OCI-LY3 (cell line): Measurements from ENCODE around the gene CISD1.

ENCODE experiments used
- H2AFZ ChIP-seq: fragments of 200-600, 300-600 bp; shearing (Covaris generic); 2 replicates; pipeline ENCODE4 v1.6.0; 2014; ENCODE audit warnings: antibody characterized with exemption, low read depth, low read length
- H3K27ac ChIP-seq: fragments of 200-600, 300-600 bp; sonication (generic); 2 replicates; pipeline ENCODE4 v1.5.1; 2014; ENCODE audit warnings: mild to moderate bottlenecking, low read length, moderate library complexity, mixed read lengths
- H3K27me3 ChIP-seq: fragments of 200-600, 300-600 bp; sonication (generic); 2 replicates; pipeline ENCODE4 v1.6.1; 2014; ENCODE audit warnings: low read depth, low read length, mixed read lengths
- H3K36me3 ChIP-seq: fragments of 200-600, 300-600 bp; sonication (generic); replicated peaks from 2 replicates; pipeline ENCODE3; 2014; ENCODE audit warnings: low read depth, low read length, mixed read lengths
- H3K4me1 ChIP-seq: fragments of 300-600, 200-600 bp; sonication (generic); 2 replicates; pipeline ENCODE4 v1.6.1; 2014; ENCODE audit warnings: low read length, mixed read lengths
- H3K4me2 ChIP-seq: fragments of 200-600, 300-600 bp; sonication (generic); 2 replicates; pipeline ENCODE4 v1.6.1; 2014; ENCODE audit warnings: low read length, mixed read lengths
- H3K4me3 ChIP-seq: fragments of 300-600, 200-600 bp; sonication (generic); 2 replicates; pipeline ENCODE4 v1.5.1; 2014; ENCODE audit warnings: antibody characterized with exemption, mild to moderate bottlenecking, low read length, moderate library complexity
- H3K79me2 ChIP-seq: fragments of 300-600, 200-600 bp; shearing (Covaris generic); 2 replicates; pipeline ENCODE4 v1.6.1; 2014; ENCODE audit warnings: mild to moderate bottlenecking, low read length, mixed read lengths
- H3K9ac ChIP-seq: fragments of 300-600, 200-600 bp; shearing (Covaris generic); 2 replicates; pipeline ENCODE4 v1.6.0; 2014; ENCODE audit warnings: mild to moderate bottlenecking, low read length, moderate library complexity
- H3K9me3 ChIP-seq: fragments of 200-600, 300-600 bp; shearing (Covaris generic); 2 replicates; pipeline ENCODE4 v1.6.1; 2014; ENCODE audit warnings: low read length, mixed read lengths; ENCODE audit not compliant: insufficient read depth
- H4K20me1 ChIP-seq: fragments of 200-600, 300-600 bp; sonication (generic); 2 replicates; pipeline ENCODE4 v1.6.1; 2016; ENCODE audit warnings: low read length, mixed read lengths; ENCODE audit not compliant: insufficient read depth
- EZH2phosphoT487 ChIP-seq: fragments of 200-600 bp; shearing (Covaris generic); IDR thresholded peaks from 2 replicates; pipeline ENCODE4 v1.6.1; 2018; ENCODE audit warnings: antibody characterized with exemption, mixed run types, low read depth
- TF ChIP-seq, protein P1 (sequence below): fragments of 200-600, 300-600 bp; sonication (generic); IDR thresholded peaks from 2 replicates; pipeline ENCODE4 v1.5.1; 2014; ENCODE audit warnings: antibody characterized with exemption, low read length, low read depth

The CISD1 gene

DNA sequence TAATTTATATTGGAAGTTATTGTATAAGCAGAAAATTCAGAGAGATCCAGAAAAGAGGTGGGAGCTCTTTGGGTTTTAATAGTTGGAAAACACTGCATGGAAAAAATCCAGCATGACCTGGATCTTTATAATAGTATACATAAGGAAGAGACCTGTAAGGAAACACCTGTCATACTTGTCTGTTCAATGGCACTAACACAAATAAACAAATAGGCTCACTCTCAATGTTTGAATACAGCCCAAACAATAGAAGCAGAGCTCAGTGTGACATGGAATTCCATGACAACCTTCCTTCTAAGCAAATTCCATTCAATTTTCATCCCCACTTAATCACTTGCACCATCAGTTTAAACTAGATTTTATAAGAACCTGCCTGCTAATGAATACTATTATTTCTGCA is 31.7 kb downstream of the CISD1 start:
- no peaks in the 10 kb centered on the region for H3K79me2 ChIP-seq
- H3K27ac ChIP-seq, result no peak overlapping the region
- no peak overlapping the region for H3K4me3 ChIP-seq
- H3K27me3 ChIP-seq, result no peaks in the 10 kb centered on the region
- no peaks in the 10 kb centered on the region for H4K20me1 ChIP-seq
- no peaks in the 10 kb centered on the region for H3K4me1 ChIP-seq
- H3K9ac ChIP-seq, result no peak overlapping the region
- no peaks in the 10 kb centered on the region for H3K9me3 ChIP-seq
- H3K4me2 ChIP-seq, result no peak overlapping the region
- no peak overlapping the region for H2AFZ ChIP-seq
- H3K36me3 ChIP-seq, result no peaks in the 10 kb centered on the region
- TF ChIP-seq, protein P1, sequence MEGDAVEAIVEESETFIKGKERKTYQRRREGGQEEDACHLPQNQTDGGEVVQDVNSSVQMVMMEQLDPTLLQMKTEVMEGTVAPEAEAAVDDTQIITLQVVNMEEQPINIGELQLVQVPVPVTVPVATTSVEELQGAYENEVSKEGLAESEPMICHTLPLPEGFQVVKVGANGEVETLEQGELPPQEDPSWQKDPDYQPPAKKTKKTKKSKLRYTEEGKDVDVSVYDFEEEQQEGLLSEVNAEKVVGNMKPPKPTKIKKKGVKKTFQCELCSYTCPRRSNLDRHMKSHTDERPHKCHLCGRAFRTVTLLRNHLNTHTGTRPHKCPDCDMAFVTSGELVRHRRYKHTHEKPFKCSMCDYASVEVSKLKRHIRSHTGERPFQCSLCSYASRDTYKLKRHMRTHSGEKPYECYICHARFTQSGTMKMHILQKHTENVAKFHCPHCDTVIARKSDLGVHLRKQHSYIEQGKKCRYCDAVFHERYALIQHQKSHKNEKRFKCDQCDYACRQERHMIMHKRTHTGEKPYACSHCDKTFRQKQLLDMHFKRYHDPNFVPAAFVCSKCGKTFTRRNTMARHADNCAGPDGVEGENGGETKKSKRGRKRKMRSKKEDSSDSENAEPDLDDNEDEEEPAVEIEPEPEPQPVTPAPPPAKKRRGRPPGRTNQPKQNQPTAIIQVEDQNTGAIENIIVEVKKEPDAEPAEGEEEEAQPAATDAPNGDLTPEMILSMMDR, result no peak
- no peak for TF ChIP-seq EZH2phosphoT487

DNA sequence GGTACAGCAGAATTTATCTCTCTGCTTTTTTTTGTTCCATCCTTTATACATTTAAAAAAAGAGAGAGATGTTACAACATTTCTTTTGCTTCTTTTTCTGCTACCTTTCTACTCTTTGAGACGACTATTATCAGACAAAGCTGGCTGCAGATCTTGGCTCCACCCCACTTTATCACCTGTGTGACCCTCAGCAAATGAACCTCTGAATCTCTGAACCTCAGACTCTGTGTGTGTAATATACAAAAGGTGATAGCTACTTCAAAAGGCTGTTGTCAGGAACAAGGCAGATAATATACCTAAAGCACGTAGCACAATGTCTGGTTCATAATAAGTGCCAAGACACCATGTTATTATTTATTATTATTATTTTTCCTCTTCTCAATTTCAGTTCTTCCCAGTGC is 33.3 kb downstream of the CISD1 start:
- no peaks in the 10 kb centered on the region for H3K79me2 ChIP-seq
- no peak overlapping the region for H3K27ac ChIP-seq
- TF ChIP-seq, protein P1, result no peak
- TF ChIP-seq EZH2phosphoT487, result no peak
- H3K36me3 ChIP-seq, result no peaks in the 10 kb centered on the region
- no peaks in the 10 kb centered on the region for H3K27me3 ChIP-seq
- no peak overlapping the region for H2AFZ ChIP-seq
- H3K4me1 ChIP-seq, result no peaks in the 10 kb centered on the region
- no peaks in the 10 kb centered on the region for H4K20me1 ChIP-seq
- H3K9ac ChIP-seq, result no peak overlapping the region
- no peak overlapping the region for H3K4me2 ChIP-seq
- H3K9me3 ChIP-seq, result no peaks in the 10 kb centered on the region
- no peak overlapping the region for H3K4me3 ChIP-seq

DNA sequence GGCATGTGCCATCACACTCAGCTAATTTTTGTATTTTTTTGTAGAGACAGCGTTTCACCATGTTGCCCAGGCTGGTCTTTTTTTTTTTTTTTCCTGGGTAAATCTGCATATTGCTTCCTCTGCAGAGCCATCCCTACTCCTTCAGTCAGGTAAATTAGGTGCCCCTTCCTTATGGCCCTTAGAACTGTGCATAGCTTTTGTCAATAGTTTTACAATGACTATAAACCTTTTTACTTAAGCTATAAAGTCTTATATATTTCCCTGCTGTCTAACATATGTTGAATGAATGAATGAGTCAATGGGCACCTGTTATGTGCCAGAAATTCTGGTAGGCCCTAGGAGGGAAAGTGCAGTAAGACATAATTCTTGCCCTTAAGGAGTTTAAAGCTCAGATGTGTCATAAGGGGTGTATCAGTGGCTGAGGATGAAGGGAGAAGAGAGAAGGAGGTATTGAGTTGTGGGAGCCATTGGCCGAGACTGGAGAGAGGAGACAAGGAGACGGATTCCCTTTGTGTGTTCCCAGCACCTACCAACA is 35.2 kb downstream of the CISD1 start:
- Histone ChIP-seq H3K9me3 (no peaks in the 10 kb centered on the region), H3K36me3 (no peaks in the 10 kb centered on the region), H3K4me1 (no peaks in the 10 kb centered on the region), H3K27me3 (no peaks in the 10 kb centered on the region), H2AFZ (no peak overlapping the region), H3K79me2 (no peaks in the 10 kb centered on the region), H4K20me1 (no peaks in the 10 kb centered on the region), H3K4me3 (no peak overlapping the region), H3K4me2 (no peak overlapping the region), H3K27ac (no peak overlapping the region), H3K9ac (no peak overlapping the region)
- no peak for TF ChIP-seq EZH2phosphoT487
- TF ChIP-seq, protein P1, result no peak

DNA sequence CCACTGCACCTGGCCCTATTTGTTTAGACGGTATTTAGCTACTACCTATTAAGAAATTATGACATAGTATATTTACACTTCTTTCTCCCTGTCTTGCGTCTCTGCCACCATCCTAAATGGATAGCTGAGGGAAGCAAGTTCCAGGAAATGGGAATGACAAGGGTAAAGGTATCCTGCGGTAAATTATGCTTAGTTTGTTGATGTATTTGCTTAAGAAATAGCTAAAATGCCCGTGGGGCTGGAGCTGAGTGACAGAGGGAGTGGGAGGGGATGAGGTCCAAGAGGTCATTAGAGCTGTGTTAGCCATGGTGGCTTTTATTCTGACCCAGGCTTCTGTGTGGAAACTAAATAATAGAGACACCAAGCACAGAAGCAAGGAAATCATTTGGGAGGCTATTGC is 36.9 kb downstream of the CISD1 start:
- H2AFZ ChIP-seq, result no peak overlapping the region
- no peaks in the 10 kb centered on the region for H3K36me3 ChIP-seq
- no peaks in the 10 kb centered on the region for H3K4me1 ChIP-seq
- no peaks in the 10 kb centered on the region for H3K9me3 ChIP-seq
- H3K4me2 ChIP-seq, result no peak overlapping the region
- H3K79me2 ChIP-seq, result no peaks in the 10 kb centered on the region
- H3K27ac ChIP-seq, result no peak overlapping the region
- TF ChIP-seq EZH2phosphoT487, result no peak
- TF ChIP-seq, protein P1, result no peak
- no peaks in the 10 kb centered on the region for H4K20me1 ChIP-seq
- no peaks in the 10 kb centered on the region for H3K27me3 ChIP-seq
- no peak overlapping the region for H3K9ac ChIP-seq
- H3K4me3 ChIP-seq, result no peak overlapping the region
